Keratinocyte (primary cell): ENCODE data around the gene ZNF274.

Experiments
- CTCF ChIP-seq, 3 experiments: IDR thresholded peaks in 1 of 3; conservative IDR thresholded peaks in 1 of 3; optimal IDR thresholded peaks in 1 of 3; 2 replicates in 2 of 3; 3 replicates in 1 of 3; pipeline versions ENCODE3 to v1.5.1; 2011; ENCODE audit warnings: low read length in 3 of 3, mild to moderate bottlenecking in 3 of 3, moderate library complexity in 2 of 3, control low read depth in 1 of 3, inconsistent platforms in 1 of 3; ENCODE audit not compliant: insufficient read depth in 2 of 3; ENCODE audit errors: extremely low read depth in 1 of 3
- EZH2 ChIP-seq: IDR thresholded peaks from one replicate; pipeline ENCODE4 v1.6.1; 2012; ENCODE audit warnings: inconsistent platforms, mild to moderate bottlenecking, low read length, moderate library complexity

- TF ChIP-seq CTCF (optimal IDR thresholded peaks at IDR 0.05 in 1 of 3, IDR thresholded peaks at IDR 0.05 in 1 of 3, conservative IDR thresholded peaks at IDR 0.05 in 1 of 3; ENCODE audit: extremely low read depth in 1 of 3, insufficient read depth in 2 of 3, low read length in 3 of 3): no peak
- no peak for TF ChIP-seq EZH2
Measured at GRCh38 chr19:58153386-58153785, 29.5 kb upstream of the ZNF274 start.
